Testis (tissue), 2 donors: ENCODE data around the gene IRAG1.

Source experiments
- CTCF ChIP-seq, 3 experiments: fragments of 450-650 bp in 2 of 3; fragments of 200-600 bp in 1 of 3; sonication (generic) in 1 of 3; IDR thresholded peaks; one replicate each; pipeline ENCODE4 v1.5.1; 2016 to 2019; ENCODE audit warnings: antibody characterized with exemption in 3 of 3, mild to moderate bottlenecking in 2 of 3, moderate library complexity in 1 of 3
- POLR2A ChIP-seq: fragments of 450-650 bp; IDR thresholded peaks from one replicate; pipeline ENCODE4 v1.6.1; 2017; ENCODE audit warnings: antibody characterized with exemption, mild to moderate bottlenecking, moderate library complexity

- TF ChIP-seq CTCF (IDR thresholded peaks at IDR 0.05) (no peak), POLR2A (no peak)
Measured at GRCh38 chr11:10655227-10655626, 38.3 kb downstream of the IRAG1 start.
